ENCODE data around the gene SEL1L2.

Gene SEL1L2

GRCh38 chr20:13863244-13863643 lies 127.2 kb downstream of the SEL1L2 start:
- DNase-seq (ENCODE audit: low read depth) = no peak

GRCh38 chr20:13862245-13862644 lies 128.2 kb downstream of the SEL1L2 start:
- no peak for DNase-seq (ENCODE audit: low read depth)

- DNase-seq (ENCODE audit: low read depth) = no peak
These were observed 131.5 kb downstream of the SEL1L2 start for GRCh38 chr20:13858871-13859270.

- DNase-seq (ENCODE audit: low read depth) = no peak
These were observed 132.0 kb downstream of the SEL1L2 start for GRCh38 chr20:13858439-13858838.

GRCh38 chr20:13857961-13858360 lies 132.5 kb downstream of the SEL1L2 start:
- DNase-seq (ENCODE audit: low read depth) = no peak

GRCh38 chr20:13857304-13857703 lies 133.1 kb downstream of the SEL1L2 start:
- no peak for DNase-seq (ENCODE audit: low read depth)

- no peak for DNase-seq (ENCODE audit: low read depth)
These were observed 134.1 kb downstream of the SEL1L2 start for GRCh38 chr20:13856354-13856753.

- DNase-seq (ENCODE audit: low read depth) = no peak
These were observed 134.8 kb downstream of the SEL1L2 start for GRCh38 chr20:13855613-13856012.

- DNase-seq (ENCODE audit: low read depth) = no peak
These were observed 138.1 kb downstream of the SEL1L2 start for GRCh38 chr20:13852306-13852705.

- no peak for DNase-seq (ENCODE audit: low read depth)
These were observed 139.1 kb downstream of the SEL1L2 start for GRCh38 chr20:13851279-13851678.

GRCh38 chr20:13844296-13844695 lies 146.1 kb downstream of the SEL1L2 start:
- DNase-seq (ENCODE audit: low read depth) = no peak

GRCh38 chr20:13841206-13841605 lies 149.2 kb downstream of the SEL1L2 start:
- no peak for DNase-seq (ENCODE audit: low read depth)

GRCh38 chr20:13840093-13840465 lies 150.3 kb downstream of the SEL1L2 start:
- no peak for DNase-seq (ENCODE audit: low read depth)

GRCh38 chr20:13839421-13840092 lies 150.9 kb downstream of the SEL1L2 start:
- DNase-seq (ENCODE audit: low read depth) = no peak

GRCh38 chr20:13838664-13839063 lies 151.8 kb downstream of the SEL1L2 start:
- DNase-seq (ENCODE audit: low read depth) = no peak

GRCh38 chr20:13831476-13831875 lies 158.9 kb downstream of the SEL1L2 start:
- no peak for DNase-seq (ENCODE audit: low read depth)

GRCh38 chr20:13825465-13825864 lies 164.9 kb downstream of the SEL1L2 start:
- no peak for DNase-seq (ENCODE audit: low read depth)

- DNase-seq (ENCODE audit: low read depth) = no peak
These were observed 166.0 kb downstream of the SEL1L2 start for GRCh38 chr20:13824459-13824858.

- DNase-seq (ENCODE audit: low read depth) = no peak
These were observed 168.0 kb downstream of the SEL1L2 start for GRCh38 chr20:13822459-13822858.

GRCh38 chr20:13821876-13822275 lies 168.5 kb downstream of the SEL1L2 start:
- no peak for DNase-seq (ENCODE audit: low read depth)

- DNase-seq (ENCODE audit: low read depth) = no peak
These were observed 170.3 kb downstream of the SEL1L2 start for GRCh38 chr20:13819885-13820645.

- DNase-seq (ENCODE audit: low read depth) = no peak
These were observed 173.1 kb downstream of the SEL1L2 start for GRCh38 chr20:13817342-13817741.

- DNase-seq (ENCODE audit: low read depth) = no peak
These were observed 173.7 kb downstream of the SEL1L2 start for GRCh38 chr20:13816757-13817156.

- DNase-seq (ENCODE audit: low read depth) = no peak
These were observed 175.7 kb downstream of the SEL1L2 start for GRCh38 chr20:13814672-13815071.

Data from T-helper 22 cell (primary cell).